Activated CD8-positive, alpha-beta memory T cell treated with anti-CD3 and anti-CD28 coated beads, Interleukin-2, amount 50 U/mL, for 1 hour (primary cell): ENCODE measurements around the gene PPP6C.
"Not testable (repeated sequence)": the region's sequence is repeated elsewhere in the genome, so short reads cannot be mapped to it uniquely, and the experiment has no call there.

Source experiments
- DNase-seq: peaks from one replicate; pipeline ENCODE4 v3.0.0-alpha.2; 2020; ENCODE audit errors: extremely low read depth

The PPP6C gene

GRCh38 chr9:125183054-125183453, 6.5 kb downstream of the PPP6C start:
- DNase-seq: no peak

- DNase-seq: not testable (repeated sequence)
Observed at GRCh38 chr9:125181756-125182155, 7.8 kb downstream of the PPP6C start.

DNA sequence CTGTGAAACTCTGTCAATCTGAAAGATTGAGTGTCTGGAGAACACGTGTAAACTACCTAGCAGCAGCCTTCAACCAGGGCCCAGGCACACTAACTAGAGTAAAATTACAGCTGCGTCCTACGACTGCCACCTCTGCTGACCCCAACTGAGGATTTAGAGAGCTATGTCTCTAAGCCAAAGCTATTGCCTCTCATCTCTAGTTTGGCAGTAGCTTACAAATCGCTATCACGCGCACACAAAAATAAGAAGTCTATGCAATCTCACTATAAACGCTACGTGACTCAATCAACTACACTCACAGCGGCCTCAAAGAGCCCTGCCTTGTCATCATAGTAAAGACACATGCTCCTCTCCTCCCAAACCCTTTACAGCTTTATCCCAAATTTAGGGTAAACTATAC, 8.7 kb downstream of the PPP6C start:
- DNase-seq: no peak

- DNase-seq: not testable (repeated sequence)
Observed at GRCh38 chr9:125179776-125180175, 9.8 kb downstream of the PPP6C start.

GRCh38 chr9:125177888-125178287, 11.7 kb downstream of the PPP6C start:
- no peak for DNase-seq

GRCh38 chr9:125176636-125177035, 13.0 kb downstream of the PPP6C start:
- no peak for DNase-seq

DNA sequence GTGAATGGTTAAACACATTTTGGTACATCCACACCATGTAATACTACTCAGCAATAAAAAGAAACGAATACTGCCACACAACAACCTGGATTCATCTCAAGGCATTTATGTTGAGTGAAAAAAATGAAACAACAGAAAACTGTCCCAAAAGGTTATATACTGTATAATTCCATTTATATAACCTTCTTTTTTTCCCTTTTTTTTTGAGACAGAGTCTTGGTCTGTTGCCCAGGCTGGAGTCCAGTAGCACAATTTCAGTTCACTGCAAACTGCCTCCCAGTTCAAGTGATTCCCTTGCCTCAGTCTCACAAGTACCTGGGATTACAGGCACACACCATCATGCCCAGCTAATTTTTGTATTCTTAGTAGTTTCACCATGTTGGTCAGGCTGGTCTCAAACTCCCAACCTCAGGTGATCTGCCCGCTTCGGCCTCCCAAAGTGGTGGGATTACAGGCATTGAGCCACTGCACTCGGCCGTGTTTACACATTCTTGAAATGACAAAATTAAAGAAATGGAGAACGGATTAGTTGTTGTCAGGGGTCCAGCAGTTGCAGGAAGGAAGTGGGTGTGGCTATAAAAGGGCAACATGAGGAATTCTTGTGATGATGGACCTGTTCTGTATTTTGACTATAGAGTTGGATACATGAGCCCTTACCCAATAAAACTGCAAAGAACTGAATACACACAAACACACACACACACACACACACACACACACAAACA, 17.4 kb downstream of the PPP6C start:
- DNase-seq: no peak

- DNase-seq: no peak
Observed at GRCh38 chr9:125169895-125170294, 19.7 kb downstream of the PPP6C start.

GRCh38 chr9:125166762-125167161, 22.8 kb downstream of the PPP6C start:
- no peak for DNase-seq

- DNase-seq: not testable (repeated sequence)
Observed at GRCh38 chr9:125162891-125163290, 26.7 kb downstream of the PPP6C start.

DNA sequence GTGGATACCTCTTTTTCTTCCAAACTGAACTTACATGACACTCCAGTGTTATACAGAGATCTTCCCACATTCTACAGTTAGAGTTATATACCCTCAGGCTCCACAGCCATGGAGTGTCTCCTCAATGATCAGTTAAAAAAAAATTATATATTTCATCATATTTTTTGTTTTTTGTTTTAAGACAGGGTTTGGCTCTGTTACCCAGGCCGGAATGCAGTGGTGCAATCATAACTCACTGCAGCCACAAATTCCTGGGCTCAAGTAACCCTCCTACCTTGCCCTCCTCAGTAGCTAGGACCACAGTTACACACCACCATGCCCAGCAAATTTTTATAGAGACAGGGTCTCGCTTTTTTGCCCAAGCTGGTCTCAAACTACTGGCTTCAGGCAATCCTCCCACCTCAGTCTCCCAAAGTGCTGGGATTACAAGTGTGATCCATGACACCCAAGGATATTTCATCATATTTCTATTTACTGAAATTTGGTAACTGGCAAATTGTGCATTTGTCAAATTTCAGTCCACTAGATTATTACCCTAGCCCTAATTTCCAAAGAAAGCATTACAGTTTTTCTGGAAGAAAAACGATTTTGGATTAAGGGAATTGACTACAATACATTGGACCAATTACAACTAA, 28.2 kb downstream of the PPP6C start:
- no peak for DNase-seq

DNA sequence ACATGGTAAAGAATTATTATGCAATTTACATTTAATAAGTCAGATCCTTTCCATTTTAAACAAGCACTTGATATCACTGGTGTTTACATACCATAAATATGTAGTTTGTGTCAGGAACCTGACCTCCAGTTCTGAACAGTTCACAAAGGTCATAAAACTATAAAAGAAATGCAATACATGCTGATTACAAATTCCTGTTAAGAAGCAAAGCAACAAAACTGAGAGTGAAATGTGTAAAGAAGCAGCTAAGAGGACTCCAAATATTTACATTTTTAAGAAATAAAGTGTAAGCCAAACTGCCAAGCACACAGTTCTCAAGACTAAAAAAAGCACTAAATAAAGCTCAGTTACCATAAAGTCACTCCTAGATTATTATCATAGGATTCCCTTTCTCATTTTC, 28.9 kb downstream of the PPP6C start:
- no peak for DNase-seq

GRCh38 chr9:125156551-125156950, 33.1 kb downstream of the PPP6C start:
- DNase-seq: no peak

GRCh38 chr9:125153712-125154367, 35.8 kb downstream of the PPP6C start:
- DNase-seq: no peak

DNA sequence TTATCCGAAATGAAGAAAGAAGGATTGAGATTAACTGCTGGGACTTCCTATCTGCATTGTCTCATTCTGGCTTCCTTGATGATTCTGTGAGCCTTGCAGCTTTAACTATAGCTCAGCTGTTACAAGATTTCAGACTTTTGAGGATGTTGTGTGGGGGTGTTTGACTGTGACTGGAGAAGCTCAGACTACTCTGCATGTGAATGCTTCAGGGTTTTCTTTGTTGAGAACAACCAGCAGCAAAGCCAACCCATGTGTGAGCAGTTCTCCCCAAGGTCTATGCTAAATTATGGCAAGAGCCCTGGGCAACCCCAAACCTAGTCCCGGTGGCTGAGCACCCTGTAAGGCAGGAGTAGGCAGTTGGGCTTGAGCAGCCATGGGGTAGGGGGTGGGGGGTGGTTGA, 37.9 kb downstream of the PPP6C start:
- DNase-seq: no peak

- no peak for DNase-seq
Observed at GRCh38 chr9:125150349-125151245, 39.0 kb downstream of the PPP6C start.

GRCh38 chr9:125147401-125147951, 42.1 kb downstream of the PPP6C start:
- DNase-seq: no peak

DNA sequence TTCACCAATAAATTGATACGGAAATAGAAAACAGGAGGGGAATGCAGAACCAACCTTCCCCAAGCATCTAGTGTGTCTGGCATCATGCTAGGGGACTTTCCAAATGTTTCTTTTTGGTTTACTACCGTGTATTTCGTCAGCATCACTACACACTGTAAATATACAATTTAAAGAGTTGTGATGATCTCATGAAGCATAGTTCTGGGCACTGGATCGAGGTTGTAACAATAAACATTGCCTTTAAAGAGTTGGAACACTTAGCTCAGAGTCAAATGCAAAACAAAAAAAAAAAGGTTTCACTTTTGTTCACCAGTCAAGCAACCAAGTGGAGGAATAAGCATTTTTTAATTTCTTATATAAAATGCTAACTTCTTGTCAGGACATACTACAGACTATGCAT, 43.4 kb downstream of the PPP6C start:
- no peak for DNase-seq

GRCh38 chr9:125145425-125145824, 44.2 kb downstream of the PPP6C start:
- no peak for DNase-seq

DNA sequence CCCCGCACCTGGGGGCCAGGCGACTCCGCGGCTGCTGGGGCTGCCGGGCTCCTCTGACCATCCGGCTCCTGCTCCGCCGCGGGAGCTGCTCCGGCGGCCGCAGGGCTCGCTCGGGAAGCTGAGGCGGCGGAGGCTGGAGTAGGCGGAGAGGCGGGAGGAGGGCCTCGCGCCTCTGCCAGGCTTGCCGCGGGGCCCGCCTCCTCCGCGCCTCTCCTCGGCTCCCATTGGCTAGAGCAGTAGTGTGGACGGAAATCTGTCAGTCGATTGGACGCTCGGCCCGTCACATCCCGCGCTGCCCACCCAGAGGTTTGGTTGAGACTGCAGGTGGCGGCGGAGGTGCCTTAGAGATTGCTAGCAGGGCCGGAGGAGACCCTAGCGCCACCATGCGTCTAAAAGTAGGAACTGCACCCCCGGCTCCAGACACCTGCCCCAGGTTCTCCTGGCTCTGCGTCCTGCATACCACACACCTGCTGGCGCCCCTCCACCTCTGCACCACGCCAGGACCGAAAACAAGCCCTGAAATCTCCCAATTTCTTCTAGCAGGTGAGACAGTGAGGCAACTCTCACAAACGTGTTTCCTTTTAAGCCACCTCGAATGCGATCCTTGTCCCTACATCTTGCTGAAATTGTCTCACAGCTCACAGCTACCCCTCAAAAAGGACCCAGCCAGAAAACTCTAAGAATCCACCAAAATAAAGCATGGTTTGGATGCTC, 46.1 kb downstream of the PPP6C start, which contains the start of gene SCAI:
TSS of gene SCAI (minus strand) at position 152 of the 714 bp plus-strand sequence. CDS start at position 61, 91 bp downstream.
- peak; percentile 96 for DNase-seq
